COR-L47 (cell line): ENCODE data around the gene HSPA1L.
"Not testable (repeated sequence)": the region's sequence is repeated elsewhere in the genome, so short reads cannot be mapped to it uniquely, and the experiment has no call there.

Source experiments
- DNase-seq: peaks from one replicate; lab custom pipeline; 2025; lab: John Stamatoyannopoulos, UW

HSPA1L gene

DNA sequence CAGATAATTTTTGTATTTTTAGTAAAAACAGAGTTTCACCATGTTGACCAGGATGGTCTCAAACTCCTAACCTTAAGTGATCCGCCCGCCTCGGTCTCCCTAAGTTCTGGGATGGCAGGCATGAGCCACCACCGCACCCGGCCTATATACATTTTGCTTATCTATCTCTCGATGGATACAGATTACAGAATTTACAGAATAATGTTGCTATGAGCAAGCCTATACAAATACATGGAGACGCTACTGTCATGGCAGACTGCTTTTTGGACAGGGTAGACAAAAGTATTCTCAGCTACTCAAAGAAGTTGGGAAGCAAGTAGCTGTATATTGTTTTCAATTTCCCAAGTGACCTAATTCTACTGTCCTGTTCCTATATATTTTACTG is 1.6 kb downstream of the HSPA1L start:
- no peak for DNase-seq

DNA sequence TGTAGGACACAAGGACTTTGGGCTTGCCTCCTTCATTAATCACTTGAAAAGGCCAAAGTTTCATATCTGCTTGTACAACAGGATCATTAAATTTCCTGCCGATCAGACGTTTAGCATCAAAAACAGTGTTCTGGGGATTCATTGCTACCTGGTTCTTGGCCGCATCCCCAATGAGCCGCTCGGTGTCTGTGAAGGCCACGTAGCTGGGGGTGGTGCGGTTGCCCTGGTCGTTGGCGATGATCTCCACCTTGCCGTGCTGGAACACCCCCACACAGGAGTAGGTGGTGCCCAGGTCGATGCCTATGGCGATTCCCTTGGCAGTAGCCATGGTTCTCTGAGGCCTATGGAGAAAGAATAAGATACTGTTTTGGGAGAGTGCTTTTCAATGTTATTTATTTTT is 3.4 kb downstream of the HSPA1L start:
- DNase-seq = no peak

GRCh38 chr6:31808599-31808998 is 6.5 kb downstream of the HSPA1L start:
- not testable (repeated sequence) for DNase-seq

- peak; percentile 96 for DNase-seq
These were observed 8.4 kb downstream of the HSPA1L start, which contains the start of gene LSM2 for GRCh38 chr6:31806470-31807272. Gene LSM2, minus strand, starts transcription at chr6:31806966. Its CDS starts 209 bp downstream, at chr6:31806757.

- no peak for DNase-seq
These were observed 9.1 kb downstream of the HSPA1L start for GRCh38 chr6:31805939-31806469.

DNA sequence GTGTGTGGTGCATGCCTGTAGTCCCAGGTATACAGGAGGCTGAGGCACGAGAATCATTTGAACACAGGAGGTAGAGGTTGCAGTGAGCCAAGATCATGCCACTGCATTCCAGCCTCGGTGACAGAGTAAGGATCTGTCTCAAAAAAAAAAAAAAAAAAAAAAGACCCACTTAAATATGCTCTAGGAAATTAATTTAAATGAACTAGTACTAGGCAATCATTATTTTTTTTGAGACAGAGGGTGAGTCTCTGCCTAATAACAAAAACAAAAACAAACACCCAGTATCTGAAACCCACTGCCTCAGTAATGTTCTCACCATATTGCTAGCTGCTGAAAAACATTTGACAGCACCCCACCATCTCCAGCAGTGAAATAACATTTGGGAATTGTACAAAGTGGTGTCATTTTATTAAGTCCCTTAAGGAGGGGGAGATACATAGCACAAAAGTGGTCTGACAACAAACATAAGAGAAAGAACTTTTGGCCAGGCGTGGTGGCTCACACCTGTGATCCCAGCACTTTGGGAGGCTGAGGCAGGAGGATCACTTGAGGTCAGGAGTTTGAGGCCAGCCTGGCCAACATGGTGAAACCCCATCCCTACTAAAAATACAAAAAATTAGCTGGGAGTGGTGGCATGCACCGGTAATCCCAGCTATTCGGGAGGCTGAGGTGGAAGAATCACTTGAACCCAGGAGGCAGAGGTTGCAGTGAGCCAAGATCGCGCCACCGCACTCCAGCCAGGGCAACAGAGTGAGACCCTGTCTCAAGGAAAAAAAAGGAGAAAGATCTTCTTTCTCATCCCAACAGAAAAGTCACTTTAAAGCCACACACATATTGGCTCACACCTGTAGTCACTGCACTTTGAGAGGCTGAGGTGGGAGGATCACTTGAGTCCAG is 13.8 kb downstream of the HSPA1L start:
- DNase-seq = not testable (repeated sequence)

- DNase-seq = no peak
These were observed 15.3 kb downstream of the HSPA1L start for GRCh38 chr6:31799781-31800180.

GRCh38 chr6:31797588-31797987 is 17.5 kb downstream of the HSPA1L start:
- DNase-seq = no peak

DNA sequence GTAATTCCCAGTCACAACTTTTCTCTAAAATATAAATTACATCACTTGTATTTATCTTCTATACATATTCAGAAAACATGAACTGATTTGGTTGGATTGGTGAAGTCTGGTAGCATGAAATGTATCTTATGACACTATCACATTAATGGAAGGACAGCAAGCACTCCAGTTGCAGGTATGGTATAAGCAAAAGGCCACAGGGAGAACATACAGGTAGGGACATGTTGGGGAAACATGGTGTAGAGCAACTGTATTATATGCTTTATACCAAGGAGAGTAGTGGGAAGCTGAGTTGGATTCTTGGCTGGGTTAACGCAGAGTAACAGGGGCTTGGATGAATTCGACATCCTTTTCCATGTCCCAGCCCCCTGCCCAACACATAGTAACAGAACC is 18.1 kb downstream of the HSPA1L start:
- DNase-seq = no peak

DNA sequence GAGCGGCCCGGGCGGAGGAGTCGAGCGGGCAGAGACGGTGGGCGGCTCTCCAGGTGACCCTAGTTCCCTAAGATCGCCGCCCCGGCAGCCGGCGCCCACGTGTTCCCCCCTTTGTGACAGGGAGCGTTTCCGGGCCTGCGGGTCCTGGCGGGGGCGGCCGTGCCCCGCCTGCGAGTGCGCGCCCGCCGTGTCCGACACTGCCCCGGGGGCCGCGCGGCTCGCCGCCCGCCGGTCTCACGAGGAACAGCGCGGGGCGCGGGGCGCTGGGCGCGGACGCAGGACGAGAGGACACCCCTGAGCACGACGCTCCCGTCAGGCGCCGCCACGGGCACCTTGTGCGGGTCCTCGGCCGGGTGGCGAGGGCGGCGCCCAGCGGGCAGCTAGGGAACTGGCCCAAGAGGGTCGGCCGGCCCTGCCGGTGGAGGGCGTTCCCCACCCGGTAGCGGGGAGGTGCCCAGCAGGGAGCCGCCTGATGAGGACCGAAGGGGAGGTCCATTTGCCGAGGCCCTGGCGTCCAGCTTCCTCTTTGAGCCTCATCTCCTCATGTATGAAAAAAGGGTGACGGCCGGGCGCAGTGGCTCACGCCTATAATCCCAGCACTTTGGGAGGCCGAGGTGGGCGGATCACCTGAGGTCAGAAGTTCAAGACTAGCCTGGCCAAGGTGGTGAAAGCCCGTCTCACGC is 19.3 kb downstream of the HSPA1L start, which contains the start of gene VARS1:
Gene VARS1 (minus strand): TSS at position 137 of the 683 bp plus-strand sequence. CDS start 535 bp downstream, outside the sequence.
- peak; percentile 93 for DNase-seq

DNA sequence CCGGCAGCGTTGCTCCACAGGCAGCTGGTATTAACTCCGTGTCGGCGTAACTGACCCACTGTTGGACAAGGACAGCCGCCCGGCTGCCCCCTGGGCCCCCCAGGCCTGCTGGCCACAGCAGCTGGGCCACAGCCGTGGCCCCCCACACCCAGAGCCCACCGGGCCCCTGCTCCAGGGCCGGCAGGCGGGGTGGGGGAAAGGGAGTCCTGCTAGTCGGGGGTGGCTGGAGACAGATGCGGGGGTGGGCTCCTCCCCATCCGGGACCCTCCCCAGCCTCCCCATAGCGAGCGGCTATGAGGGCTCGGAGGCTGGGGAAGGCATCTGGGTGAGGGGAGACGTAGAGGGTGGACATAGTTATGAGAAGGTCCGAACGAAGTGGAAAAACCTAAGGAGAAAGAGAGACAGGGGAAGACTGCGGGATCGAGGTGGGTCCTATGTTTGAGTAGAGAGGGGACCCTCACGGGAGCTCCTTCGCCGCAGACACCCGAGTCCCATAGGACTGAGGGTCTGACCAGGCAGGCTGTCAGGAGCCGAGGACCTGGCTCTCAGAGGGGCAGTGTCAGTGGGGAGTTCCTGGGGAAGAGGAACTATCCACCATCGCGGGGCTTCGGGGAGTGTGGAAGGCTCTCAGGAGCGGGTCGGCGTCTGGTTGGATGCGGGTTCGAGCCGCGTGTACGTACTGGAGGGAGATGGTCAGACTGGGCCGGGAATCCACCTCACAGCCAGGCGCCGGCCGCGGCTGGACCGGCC is 20.0 kb downstream of the HSPA1L start:
- DNase-seq = no peak

GRCh38 chr6:31794294-31794865 is 20.7 kb downstream of the HSPA1L start:
- no peak for DNase-seq

DNA sequence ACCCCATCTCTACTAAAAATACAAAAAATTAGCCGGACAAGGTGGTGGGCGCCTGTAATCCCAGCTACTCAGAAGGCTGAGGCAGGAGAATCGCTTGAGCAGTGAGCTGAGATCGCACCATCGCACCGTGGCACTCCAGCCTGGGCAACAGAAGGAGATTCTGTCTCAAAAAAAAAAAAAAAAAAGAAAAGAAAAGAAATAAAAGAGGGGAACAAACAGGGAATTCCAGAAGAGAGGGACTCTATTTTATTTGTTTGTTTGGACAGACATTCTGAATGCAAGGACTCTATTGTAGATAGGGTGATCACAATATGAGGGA is 21.2 kb downstream of the HSPA1L start:
- DNase-seq = not testable (repeated sequence)

GRCh38 chr6:31792761-31793171 is 22.3 kb downstream of the HSPA1L start:
- DNase-seq = no peak

DNA sequence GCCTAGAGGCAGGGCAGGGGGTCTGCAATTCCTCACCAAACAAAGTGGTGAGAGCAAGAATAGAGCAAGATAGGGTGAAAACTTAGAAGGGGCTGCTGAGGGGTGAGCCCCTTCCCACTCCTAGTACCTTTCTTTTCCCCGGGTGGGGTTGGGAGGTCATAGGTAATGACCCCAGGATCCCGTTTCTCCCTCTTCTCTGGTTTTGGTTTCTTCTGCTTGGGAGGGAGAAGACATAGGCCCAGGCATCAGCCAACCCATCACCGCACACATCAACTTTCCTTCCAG is 23.1 kb downstream of the HSPA1L start:
- DNase-seq = no peak

- peak; percentile 33 for DNase-seq
These were observed 23.6 kb downstream of the HSPA1L start for GRCh38 chr6:31791324-31792089.

DNA sequence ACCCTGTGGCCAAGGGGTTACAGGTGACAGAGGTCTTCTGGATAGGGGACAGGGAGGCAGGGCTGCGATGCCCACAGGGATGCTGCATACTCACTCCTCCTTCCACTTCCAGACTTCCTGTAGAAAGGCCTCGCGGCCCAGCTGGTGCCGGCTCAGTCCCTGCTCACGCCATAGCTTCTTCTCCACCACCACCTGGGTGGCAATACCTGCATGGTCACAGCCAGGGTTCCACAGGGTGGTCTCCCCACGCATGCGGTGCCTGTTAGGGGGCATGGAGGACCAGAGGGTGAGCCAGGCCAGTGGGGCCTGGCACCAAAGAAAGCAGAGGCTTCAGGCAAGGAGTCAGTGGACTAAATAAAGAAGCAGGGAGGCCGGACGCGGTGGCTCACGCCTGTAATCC is 29.6 kb downstream of the HSPA1L start:
- DNase-seq = no peak

GRCh38 chr6:31784098-31784925 is 30.8 kb downstream of the HSPA1L start:
- DNase-seq = no peak

- no peak for DNase-seq
These were observed 32.8 kb downstream of the HSPA1L start for GRCh38 chr6:31782126-31782855.
